Esophagus (tissue), 2 donors: ENCODE data around the gene DAGLA. TPM values are rescaled to one million over a fixed set of nuclear protein-coding genes. Genes with fewer than 3 reads are reported as not detected.

Experiments used
- H3K27ac ChIP-seq, 2 donors: one replicate each; pipeline ENCODE4 v1.5.1; 2013; ENCODE audit warnings: low read depth in 2 of 2, mild to moderate bottlenecking in 2 of 2, inconsistent platforms in 1 of 2, low read length in 1 of 2, moderate library complexity in 1 of 2
- H3K27me3 ChIP-seq, 2 donors: one replicate each; pipeline ENCODE4 v1.6.1; 2013; ENCODE audit warnings: low read length in 2 of 2, control low read depth in 1 of 2, mild to moderate bottlenecking in 1 of 2; ENCODE audit not compliant: insufficient read depth in 2 of 2, control insufficient read depth in 1 of 2
- H3K36me3 ChIP-seq, 2 donors: one replicate each; pipeline ENCODE4 v1.6.1; 2013; ENCODE audit warnings: low read length in 1 of 2; ENCODE audit not compliant: control insufficient read depth in 2 of 2, insufficient read depth in 2 of 2
- H3K4me1 ChIP-seq, 2 donors: one replicate each; pipeline ENCODE4 v1.6.1; 2013; ENCODE audit warnings: low read length in 1 of 2; ENCODE audit not compliant: control insufficient read depth in 2 of 2, insufficient read depth in 2 of 2
- H3K4me3 ChIP-seq, 2 donors: one replicate each; pipeline ENCODE4 v1.5.1; 2013; ENCODE audit warnings: low read length in 2 of 2, mild to moderate bottlenecking in 2 of 2, low read depth in 1 of 2, moderate library complexity in 1 of 2
- H3K9me3 ChIP-seq, 2 donors: one replicate each; pipeline ENCODE4 v1.6.1; 2013; ENCODE audit warnings: mild to moderate bottlenecking in 2 of 2, low read depth in 1 of 2, low read length in 1 of 2, moderate library complexity in 1 of 2; ENCODE audit not compliant: control insufficient read depth in 2 of 2, insufficient read depth in 1 of 2
- WGBS, 2 donors: extraction: QIAGEN DNeasy Blood & Tissue Kit; methylation state at CpG; one replicate each; pipeline ENCODE4 v1.1.7; 2013; 5-methylcytosine and 5-hydroxymethylcytosine counted together
- polyA plus RNA-seq, 2 donors: library from polyadenylated mRNA; stranded (reverse); fragments of 200-250 nt; gene quantifications; one replicate each; pipeline ENCODE4 v1.2.3, GENCODE V29; 2013
- donor health status: healthy with polysubstance abuse.
- donor health status: Bipolar disorder and iron deficiency.

DAGLA gene
- polyA plus RNA-seq, 2 donors = 1.7 to 5.0 TPM

- 90 to 91% methylated on average over 4 of the region's 4 CpGs for WGBS, 2 donors
- Histone ChIP-seq H3K9me3 (no peaks in the 10 kb centered on the region), H3K4me1 (no peaks in the 10 kb centered on the region), H3K4me3 (no peak overlapping the region), H3K27me3 (no peaks in the 10 kb centered on the region), H3K36me3 (peaks cover 9 to 17% of the 10 kb centered on the region in 2 donors), H3K27ac (no peak overlapping the region)
Observed at GRCh38 chr11:61794579-61794978, 114.4 kb downstream of the DAGLA start.

DNA sequence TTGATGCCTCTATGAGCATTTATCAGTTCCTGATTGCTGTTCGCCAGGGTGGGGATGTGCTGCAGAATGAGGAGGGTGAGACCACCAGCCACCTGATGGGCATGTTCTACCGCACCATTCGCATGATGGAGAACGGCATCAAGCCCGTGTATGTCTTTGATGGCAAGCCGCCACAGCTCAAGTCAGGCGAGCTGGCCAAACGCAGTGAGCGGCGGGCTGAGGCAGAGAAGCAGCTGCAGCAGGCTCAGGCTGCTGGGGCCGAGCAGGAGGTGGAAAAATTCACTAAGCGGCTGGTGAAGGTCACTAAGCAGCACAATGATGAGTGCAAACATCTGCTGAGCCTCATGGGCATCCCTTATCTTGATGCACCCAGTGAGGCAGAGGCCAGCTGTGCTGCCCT lies 115.3 kb downstream of the DAGLA start:
- Histone ChIP-seq H3K4me3 (no peak overlapping the region), H3K9me3 (no peaks in the 10 kb centered on the region), H3K4me1 (no peaks in the 10 kb centered on the region), H3K27me3 (no peaks in the 10 kb centered on the region), H3K27ac (no peak overlapping the region), H3K36me3 (peaks cover 3 to 8% of the 10 kb centered on the region in 2 donors)
- WGBS, 2 donors = 81 to 85% methylated on average over 12 of the region's 12 CpGs

- no peaks in the 10 kb centered on the region for H3K27me3 ChIP-seq
- H3K4me1 ChIP-seq = no peaks in the 10 kb centered on the region
- no peak overlapping the region for H3K27ac ChIP-seq
- H3K9me3 ChIP-seq = no peaks in the 10 kb centered on the region
- 90 to 91% methylated on average over 18 of the region's 18 CpGs for WGBS, 2 donors
- H3K4me3 ChIP-seq = no peak overlapping the region
- peaks cover 3 to 8% of the 10 kb centered on the region in 2 donors for H3K36me3 ChIP-seq
Observed at GRCh38 chr11:61795876-61796526, 115.8 kb downstream of the DAGLA start.

Other genes with a start within 250 kb of the DAGLA start
- gene LRRC10B, start 171.6 kb upstream of the DAGLA start, polyA plus RNA-seq = under 1 TPM; 0.04 to 0.19 TPM
- 1 to 10 TPM; 1.3 to 2.2 TPM for gene SYT7, start 99.3 kb upstream of the DAGLA start, polyA plus RNA-seq
- gene MYRF, start 72.2 kb downstream of the DAGLA start, polyA plus RNA-seq = 1 to 10 TPM in 1 of 2 donors, under 1 TPM in 1; 0.18 to 1.3 TPM
- 100 to 1,000 TPM in 1 of 2 donors, 10 to 100 TPM in 1; 90.3 to 142 TPM for gene TMEM258, start 112.2 kb downstream of the DAGLA start, polyA plus RNA-seq
- gene FEN1, start 112.5 kb downstream of the DAGLA start, polyA plus RNA-seq = 10 to 100 TPM in 1 of 2 donors, 1 to 10 TPM in 1; 8.1 to 19.6 TPM
- gene FADS1, start 136.6 kb downstream of the DAGLA start, polyA plus RNA-seq = 1 to 10 TPM; 1.1 to 1.6 TPM
- 1 to 10 TPM; 5.1 to 8.7 TPM for gene FADS2, start 147.9 kb downstream of the DAGLA start, polyA plus RNA-seq
- gene FADS3, start 211.2 kb downstream of the DAGLA start, polyA plus RNA-seq = 1 to 10 TPM; 7.2 to 9.8 TPM
- gene RAB3IL1, start 237.2 kb downstream of the DAGLA start, polyA plus RNA-seq = 1 to 10 TPM; 1.4 to 2.1 TPM